ENCODE measurements around the gene SLC9A9.
A peak's percentile ranks its signal among the peaks of the same experiment; 100 is the strongest.

Gene SLC9A9

DNA sequence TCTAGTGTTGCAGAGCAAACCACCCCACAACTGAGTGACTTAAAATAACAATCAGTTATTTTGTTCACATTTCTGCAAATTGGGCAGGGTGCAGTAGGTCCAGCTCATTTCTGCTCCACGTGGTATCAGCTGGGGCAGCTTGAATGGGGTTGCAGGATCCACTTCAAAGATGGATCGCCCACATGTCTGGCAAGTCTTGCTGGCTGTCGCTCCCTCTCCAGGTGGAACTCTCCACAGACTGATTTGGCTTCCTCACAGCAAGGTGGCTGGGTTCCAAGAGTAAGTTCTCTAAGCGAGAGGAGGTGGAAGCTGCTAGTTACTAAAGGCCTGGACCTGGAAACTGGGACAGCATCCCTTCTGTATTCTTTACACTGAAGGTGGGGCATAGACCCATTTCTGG is 213.3 kb downstream of the SLC9A9 start:
- DNase-seq, result no peak

DNA sequence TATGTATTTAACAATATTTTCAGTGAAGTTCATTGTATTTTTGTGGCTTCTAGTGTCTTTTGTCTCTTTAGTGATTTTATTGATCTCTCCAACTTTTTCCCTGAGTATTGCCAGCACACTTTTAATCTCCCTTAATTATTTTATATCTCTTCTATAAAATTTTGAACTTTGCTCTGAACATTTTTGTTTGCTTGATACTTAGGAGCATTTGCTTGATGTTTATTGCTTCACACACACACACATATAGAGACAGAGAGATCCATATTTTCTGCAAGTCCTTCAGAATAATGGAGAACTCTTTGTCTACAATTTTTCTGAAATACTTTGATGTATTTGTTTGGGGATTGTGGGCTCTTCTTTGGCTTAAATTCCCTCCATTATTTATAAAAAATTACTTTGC is 213.8 kb downstream of the SLC9A9 start:
- DNase-seq, result no peak

DNA sequence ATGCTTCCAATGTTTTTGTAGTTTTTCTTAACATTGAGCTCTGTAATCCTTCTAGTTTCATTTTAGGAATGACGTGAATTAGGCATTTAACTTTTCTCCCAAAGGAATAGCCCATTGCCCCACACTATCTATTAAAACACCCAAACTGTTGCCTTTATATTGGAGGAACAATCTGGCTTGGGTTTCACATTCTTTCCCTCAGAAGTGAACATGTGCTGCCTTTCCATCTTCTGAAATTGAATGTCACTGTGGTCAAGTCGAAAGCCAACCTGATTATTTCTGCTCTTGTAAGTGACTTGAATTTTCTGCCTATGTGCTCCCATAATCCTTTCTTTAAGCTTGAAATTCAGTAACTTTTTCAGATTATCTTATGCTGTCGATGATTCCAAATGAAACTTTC is 214.5 kb downstream of the SLC9A9 start:
- no peak for DNase-seq

DNA sequence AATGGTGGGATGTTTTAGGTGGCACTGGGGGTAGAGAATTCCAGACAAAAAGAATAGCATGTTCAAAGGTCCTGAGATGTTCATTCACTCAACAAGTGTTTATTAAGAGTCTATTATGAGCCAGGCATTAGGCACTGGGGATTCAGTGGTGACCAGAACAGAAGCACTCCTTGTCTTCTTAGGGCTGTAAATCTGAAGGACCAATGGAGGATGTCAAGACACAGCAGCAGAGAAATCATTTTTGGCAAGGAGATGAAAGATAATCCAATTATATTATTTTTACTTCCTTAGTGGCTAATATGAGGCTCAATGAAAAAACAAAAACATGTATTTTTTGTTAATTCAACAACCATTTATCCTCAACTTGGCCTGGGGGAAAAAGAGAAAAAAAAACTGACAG is 218.5 kb downstream of the SLC9A9 start:
- no peak for DNase-seq

DNA sequence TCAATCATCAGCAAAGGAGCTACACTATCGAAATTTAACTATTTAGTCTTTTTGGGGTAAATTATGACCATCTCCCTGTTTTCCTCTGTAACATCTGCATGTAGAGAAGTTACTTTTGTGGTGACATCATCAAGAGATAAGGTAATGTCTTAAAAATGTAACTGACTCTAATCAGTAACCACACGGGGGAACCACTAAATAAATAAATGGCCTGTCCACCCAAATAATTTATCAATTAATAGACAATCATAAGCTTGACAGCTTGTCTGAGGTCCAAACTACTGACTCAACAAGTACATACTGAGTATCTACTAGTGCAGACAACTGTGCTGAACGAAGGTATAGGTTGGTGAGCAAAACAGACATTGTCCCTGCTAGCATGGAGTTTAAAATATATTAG is 219.3 kb downstream of the SLC9A9 start:
- no peak for DNase-seq

DNA sequence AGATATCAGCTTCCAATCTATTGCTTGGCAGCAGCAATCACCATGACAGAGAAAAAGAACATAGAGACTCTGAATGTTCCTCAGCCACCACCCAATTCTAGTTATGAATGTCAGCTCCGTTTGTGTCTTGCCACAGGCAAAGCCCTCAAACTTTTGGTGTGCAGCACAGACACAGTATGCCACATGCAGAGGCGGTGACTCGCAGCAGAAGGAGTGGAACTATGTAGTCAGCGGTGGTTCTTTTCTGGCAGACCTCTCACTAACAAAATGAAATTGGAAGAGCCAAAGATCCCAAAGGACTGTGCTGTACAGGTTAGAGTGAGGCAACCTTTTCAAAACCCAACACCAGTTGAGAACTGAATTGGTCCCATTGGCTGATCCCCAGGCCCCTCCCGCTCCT is 220.9 kb downstream of the SLC9A9 start:
- DNase-seq, result peak in 1 of 2 donors; percentile 20

DNA sequence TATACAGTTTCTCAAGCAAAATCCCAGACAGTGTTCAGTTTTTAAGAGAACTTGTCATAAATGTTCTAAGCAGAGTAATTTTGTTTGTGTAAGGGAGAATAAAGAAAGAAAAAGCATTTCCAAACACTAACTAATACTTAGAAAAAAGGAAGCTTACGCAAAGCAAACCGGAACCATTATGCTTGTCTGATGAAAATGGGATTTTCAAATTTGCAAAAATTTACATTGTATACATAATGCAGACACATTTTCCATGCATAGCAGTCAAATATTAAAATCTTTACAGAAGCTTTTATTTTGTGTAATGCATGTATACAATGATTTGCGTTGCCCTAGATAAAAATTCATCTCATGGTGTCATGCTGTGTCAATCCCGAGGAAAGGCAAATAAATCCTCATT is 229.0 kb downstream of the SLC9A9 start:
- DNase-seq, result no peak

DNA sequence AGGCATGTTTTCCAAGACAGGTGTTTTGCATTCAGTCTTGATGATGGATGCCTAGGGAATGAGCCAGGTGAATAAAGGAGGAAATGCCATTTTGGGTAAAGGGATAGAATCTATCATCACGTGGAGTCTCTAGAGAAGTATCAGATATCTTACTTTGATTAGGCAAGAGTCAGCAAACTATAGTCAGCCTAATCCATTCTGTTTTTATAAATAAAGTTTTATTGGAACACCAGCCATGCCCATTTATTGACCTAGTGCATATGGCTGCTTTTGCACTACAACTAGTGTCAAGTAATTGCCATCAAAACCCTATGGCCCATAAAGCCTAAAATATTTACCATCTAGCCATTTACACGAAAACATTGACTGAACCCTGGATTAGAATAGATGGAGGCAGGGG is 231.2 kb downstream of the SLC9A9 start:
- no peak for DNase-seq

DNA sequence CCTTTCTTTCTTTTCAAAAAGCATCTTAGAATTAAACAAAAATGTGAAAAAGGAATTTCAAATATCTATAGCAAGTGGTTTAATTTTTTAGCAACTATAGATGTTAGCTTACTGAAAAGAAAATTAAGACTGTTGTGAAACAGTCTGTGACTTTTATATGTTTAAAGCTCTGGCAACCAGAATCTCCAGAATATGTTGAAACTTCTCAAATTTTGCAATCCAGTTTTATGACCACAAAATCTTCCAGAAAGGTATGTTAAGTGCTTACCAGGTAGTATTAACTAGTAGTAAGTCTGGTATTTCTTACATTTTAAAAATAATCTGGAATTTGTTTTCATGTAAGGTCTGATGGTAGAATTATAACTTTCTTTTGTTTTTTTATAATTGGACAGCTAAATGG is 235.0 kb downstream of the SLC9A9 start:
- no peak for DNase-seq

DNA sequence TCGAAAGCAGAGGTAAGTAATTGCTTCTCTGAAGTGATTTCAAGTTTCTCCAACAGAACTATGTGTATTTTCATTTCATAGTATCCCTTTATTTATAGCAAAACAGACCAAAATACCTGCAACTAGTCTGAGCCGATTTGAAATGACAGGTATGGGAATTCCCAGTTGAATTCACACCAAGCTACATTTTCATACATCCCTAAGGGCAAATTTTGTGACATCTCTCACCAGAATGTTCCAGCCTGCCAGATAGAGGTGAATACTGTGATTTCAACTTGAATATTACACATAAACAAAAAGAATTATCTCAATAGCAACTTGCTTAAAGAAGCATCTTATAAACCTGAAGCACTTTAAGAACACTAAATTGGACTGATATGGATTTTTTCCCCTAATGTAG is 235.7 kb downstream of the SLC9A9 start:
- DNase-seq, result no peak

DNA sequence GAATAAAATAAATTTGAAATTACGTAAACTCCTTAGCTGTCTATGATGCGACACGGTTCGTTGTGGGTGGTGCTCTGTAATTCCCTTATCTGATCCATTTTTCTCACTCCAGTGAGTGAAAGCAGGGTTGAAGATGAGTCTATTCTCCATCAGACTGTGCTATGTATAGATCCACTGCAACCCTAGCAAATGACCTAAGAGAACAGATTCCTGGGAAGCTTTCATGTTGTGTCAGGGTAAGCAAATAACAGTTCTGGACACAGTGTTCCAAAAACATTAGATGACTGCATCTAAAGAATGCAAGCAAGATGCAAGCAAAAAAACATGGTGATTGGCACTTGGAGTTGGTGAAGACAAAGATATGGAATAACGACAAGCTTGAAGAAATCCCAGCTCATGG is 239.3 kb downstream of the SLC9A9 start:
- DNase-seq, result no peak

DNA sequence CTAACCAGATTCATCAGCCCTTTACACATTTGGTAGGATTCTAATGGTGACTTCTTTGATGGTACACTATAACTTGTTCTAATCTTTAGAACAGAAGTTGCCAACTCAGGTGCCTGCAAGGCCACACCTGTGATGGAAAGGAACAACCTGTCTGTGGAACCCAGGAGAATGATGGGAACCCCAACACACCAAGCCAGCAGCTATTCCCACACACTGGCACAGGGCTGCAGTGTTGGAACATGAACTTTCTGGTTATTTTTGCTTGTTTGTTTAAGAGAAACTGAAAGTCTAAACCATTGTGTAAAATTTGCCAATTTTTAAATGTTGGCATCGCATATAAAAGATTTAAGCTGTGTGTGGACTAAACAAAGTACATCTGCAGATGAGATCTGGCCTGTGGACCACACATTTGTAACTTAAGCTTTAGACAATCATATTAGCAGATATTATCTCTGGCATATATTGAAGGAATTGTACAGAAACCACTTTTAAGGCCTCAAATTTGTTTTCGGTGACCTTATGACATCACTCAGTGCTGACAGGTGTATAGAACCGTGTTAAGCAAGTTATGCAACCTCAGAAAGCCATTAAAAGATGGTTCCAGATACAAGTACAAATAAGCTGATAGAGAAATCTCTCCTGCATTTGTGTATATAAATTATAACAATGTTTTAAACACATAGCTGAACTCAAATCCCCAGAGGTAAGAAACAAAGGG is 242.9 kb downstream of the SLC9A9 start:
- DNase-seq, result no peak

DNA sequence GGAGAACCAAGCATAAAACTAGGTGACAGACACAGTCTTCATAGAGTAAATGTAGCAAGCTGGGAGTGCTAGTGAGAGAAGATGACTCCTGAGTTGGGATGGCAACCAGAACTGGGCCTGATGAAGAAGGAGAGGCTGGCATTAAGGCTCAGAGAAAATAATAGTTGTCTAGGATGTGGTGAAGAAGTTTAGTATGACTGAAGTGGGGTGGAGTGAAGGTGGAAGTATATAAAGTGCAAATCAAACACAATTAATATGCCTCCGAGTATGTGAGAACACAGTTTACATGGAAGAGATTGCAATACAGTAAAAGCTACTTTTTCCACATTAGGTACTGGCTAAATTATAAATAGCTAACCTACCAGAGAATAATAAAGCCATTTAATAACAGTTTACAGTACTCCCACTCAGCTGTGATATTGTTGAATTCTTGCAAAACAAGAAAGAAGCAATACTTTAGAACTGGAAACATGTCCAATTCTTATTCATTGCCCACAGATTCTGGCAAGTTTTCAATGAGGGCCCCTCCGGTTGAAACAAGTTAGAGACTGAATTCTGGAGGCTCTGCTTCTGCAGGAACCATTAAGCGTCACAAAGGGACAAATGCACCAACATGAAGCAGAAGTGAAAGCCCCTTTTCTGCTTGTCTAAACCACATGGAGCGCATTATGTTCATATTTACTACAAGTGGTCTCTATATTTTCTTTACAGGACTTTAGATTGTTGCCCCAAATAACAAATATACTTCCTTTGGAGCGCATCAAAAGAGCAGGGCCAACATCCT is 243.7 kb downstream of the SLC9A9 start:
- no peak for DNase-seq

DNA sequence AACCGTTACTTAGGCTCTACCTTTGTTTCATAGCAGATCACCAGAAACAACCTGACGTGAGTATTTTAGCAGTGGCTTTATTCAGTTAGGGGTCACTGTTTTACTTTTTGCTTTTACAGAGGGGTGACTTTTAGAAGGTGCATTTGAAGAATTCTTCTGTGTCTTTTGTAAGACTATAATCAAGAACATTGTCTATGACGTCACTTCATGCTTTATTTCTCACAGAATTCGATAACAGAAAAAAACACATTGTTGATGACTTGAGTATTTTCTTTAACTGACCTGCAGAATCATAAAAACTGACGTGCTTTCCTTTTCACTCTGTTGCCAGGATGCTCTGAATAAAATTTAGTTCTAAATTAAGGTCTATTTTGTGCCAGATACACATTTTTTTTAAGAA is 244.5 kb downstream of the SLC9A9 start:
- no peak for DNase-seq

DNA sequence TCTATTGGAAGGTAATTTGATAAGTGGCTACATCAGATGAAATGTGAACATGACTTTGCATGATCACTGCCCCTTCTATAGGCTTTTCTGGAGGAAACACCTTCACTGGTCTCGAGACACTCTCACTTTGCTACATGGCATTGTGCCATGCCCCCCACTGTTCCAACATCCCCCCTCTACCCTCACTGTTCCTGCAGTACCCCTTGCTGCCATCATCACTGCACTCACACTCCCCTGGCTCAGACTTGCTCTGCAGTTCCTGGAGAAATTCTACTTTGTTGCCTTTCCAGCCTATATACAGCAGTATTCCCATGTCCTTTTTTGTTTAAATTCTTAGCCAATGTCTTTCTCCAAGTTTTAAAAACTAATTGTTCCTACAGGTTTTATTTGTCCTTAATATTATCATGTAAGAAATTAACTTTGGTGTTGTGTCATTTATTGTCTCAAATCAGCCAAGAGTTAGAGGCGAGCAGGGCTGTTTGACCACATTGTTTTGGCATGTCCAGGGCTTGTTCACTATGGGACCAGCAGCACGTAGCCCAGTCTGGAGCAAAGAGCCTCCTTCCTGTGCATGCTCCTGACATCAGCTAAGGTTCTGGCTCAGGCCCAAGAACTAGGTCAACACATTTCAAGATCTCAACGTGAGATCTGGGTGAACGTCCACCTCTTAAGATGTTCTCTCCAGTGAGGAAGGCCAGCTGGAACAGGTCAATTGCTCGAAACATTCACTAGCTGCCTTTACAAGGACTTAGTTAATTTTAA is 246.4 kb downstream of the SLC9A9 start:
- DNase-seq, result no peak

DNA sequence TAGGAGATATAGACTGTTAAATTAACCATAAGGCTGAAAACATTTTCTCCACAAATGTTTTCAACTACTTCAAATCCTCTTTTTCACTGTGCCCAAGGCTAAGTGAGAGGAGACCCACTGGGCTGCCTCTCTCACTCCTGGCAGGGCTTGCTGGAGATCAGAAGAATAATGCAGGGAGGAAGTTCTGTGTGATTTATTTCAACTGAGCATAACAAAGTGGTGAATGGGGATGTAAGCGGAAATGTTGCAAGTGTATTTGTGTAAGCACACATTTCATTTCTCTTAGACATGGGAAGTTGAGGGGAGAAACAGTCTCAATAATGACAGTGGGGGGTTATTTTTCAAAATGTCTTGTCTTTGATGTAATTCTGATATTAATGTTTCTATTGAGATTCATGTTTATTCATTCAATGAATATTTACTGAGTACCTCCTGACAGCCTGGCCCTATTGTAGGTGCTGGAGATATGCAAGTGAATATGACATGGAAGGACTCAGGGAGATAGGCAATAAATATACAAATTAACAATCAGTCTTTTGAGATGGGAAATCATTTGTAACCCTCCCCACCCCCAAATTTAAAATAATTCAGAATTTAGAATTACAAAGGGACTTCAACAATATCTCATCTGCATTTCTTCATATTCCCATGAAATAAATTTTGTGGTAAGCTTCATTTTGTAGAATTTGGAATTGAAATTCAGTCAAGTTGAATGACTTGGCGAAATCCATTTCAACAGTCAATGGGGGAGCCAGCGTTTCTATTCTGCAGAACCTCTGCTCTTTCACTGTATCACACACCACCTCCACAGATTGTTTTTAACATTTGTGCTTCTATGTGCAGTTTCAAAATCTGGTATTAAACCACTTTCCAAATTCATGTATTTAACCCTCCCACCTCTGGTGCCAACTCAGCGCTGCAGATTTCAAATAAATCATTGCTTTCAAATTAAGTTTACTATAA is 247.2 kb downstream of the SLC9A9 start:
- DNase-seq, result no peak

DNA sequence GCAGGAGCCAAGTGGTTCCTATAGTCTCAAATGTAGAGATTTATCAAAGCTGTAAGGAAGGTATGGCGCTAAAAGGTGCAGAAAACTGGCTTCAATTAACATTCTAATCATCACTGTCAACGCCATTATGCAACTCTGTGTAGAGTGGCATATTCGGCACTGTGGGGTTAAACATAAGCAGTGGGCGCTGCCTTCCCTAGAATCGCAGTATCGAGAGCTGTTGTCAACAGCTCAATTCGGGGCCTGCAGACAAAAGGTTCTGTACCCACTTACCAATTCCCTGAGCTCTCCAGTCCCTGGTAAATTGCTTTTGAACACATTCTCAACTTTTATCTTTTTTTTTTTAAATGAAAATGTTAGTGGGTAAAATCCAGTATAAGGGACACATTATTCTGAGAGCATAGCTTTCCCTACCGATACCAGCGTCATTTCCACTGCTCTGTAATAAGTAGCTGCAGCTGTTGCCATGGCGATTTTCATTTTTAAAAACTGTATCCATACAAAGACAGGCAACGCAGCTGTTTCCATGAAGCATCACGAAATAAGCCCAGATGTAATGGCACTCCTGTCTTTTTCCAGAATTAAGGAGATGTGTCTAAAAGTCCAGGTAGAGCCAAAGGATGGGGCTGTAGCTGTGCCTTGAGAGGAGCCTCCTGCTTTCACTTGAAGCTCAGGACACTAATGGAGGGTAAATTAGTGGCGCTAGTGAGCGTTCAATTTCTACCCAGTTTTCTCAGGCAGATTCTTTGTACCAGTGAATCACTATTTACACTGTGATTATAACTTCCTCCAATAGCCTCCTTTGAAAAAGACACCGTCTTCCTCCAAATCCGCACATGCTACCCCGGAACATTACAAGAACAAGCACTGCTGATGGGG is 250.3 kb downstream of the SLC9A9 start:
- no peak for DNase-seq

DNA sequence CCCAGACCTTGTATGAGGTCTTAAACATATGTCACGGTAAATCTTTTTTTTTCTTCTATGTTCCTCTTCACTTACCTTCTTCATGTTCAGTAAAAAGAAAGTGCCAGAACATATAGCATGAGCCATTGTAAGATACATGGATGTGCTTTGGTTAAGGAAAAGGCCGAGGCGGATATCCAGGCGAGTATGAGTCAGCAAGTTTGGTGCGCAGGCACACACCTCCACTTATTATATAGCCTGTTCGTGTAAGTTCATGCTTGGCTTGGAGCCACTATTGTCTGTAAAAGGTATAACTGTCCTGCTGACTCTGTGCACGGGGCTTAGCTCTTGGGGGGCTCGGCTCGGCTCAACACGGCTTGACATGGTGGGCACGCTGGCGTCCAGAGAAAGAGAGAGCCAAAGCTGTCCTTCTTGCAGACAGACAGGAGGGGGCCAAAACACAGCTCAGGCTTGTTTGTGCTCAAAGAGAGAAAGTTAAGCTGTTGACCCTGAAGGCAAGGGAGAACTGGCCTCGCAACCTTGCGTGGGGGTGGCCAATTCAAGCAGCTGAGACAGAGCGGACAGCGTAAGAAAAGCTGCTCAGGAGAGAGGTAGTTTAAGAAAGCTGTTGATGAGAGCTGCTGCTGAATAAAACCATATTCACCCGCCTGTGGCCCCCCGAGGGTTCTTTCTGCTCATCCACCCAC is 251.2 kb downstream of the SLC9A9 start:
- DNase-seq, result no peak

DNA sequence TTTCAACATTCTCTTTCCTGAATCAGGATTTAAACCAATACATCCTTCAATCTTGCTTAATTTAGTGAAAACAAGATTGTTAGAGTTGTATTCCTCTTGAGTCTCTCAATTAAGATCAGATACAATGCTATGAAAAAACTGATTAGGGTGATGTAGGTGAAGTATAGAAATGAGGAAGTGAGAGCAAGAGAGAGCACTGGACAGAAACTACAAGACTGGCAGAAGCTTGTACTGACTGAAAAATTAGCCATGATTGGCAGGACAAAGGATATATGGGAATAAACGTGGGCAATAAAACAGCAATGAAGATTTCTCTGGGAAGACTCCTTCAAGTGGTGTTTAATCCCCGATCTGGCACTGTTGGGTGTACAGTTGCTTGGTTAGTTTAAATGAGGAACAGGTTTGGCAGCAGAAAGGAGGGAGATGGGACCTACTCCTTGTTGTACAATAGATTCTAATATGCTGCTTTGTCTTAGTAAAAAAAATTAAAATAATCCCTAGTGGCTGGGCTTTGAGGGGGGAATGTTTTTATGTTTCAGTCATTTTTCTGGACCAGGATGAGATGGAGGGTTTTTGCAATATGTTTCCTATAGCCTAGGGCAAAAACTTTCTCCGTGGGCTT is 252.7 kb downstream of the SLC9A9 start:
- DNase-seq, result no peak

DNA sequence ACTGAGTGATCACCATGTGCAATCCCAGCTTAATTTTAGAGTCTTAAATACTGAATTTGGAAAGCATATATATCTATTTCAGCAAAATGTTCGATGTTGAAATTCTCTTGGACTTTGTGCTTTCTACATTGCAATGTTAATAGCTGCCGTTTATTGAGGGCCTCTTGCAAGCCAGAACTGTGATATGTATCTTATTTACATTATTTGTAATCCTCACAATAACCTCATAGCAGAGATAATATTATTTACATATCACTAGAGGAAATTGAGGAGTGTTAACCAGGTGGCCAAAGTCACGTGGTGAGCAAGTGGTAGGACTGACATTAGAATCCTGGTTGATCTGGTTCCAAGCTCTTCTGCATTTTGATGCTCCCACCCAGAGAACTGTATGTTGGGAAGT is 254.1 kb downstream of the SLC9A9 start:
- no peak for DNase-seq

DNA sequence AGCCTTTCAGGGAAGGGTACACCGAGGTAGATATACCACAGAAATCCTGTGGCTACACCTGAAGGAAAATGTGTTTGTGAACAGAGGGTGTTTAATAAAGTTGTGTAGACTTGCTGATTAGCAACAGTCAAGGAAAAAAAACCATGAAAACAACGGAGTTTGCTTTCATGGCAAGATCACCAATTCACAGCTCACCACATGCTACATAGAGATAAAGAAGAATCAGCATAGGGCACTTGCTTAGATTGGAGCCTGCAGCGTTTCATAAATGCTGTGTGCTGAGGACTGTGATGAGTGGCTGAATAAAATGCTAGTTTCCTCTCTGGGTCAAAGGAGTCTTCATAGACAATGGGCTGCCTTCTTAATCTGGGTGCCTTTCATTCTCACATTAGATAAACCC is 257.6 kb downstream of the SLC9A9 start:
- no peak for DNase-seq
